B cell (primary cell): ENCODE data around the gene ILK. TPM values are rescaled to one million over a fixed set of nuclear protein-coding genes. Genes with fewer than 3 reads are reported as not detected.
A peak's percentile ranks its signal among the peaks of the same experiment; 100 is the strongest.

Experiments used
- ATAC-seq: fragments of 200-7000 bp; cut with Tn5 transposase; one replicate; pipeline ENCODE4 v1.10.0; 2021; ENCODE audit warnings: low read depth, mild to moderate bottlenecking, moderate number of reproducible peaks, moderate library complexity
- CTCF ChIA-PET: fragments of 350-600 bp; sonication (Branson Sonifier 250); formaldehyde crosslinking; loops from one replicate; lab custom pipeline; 2021; ENCODE audit warnings: antibody characterized with exemption, inconsistent platforms; lab: Charles Lee
- POLR2A ChIA-PET: fragments of 350-600 bp; sonication (Branson Sonifier 250); formaldehyde crosslinking; loops from one replicate; lab custom pipeline; 2021; ENCODE audit warnings: antibody characterized with exemption; lab: Charles Lee
- DNase-seq: peaks from one replicate; pipeline ENCODE4 v3.0.0; 2013
- H2AFZ ChIP-seq: 2 replicates; pipeline ENCODE4 v1.6.1; 2012; ENCODE audit warnings: mild to moderate bottlenecking, low read depth, low read length; ENCODE audit not compliant: insufficient read depth, poor library complexity, severe bottlenecking
- H3K27ac ChIP-seq, 2 donors: 1 replicate in 1 of 2; 2 replicates in 1 of 2; pipeline ENCODE4 v1.5.1; 2012 to 2013; ENCODE audit warnings: low read length in 2 of 2, mild to moderate bottlenecking in 2 of 2, moderate library complexity in 1 of 2
- H3K27me3 ChIP-seq, 4 experiments: fragments of 200-600 bp in 1 of 4; sonication (generic) in 1 of 4; replicated peaks in 1 of 4; 1 replicate in 2 of 4; 2 replicates in 2 of 4; pipeline versions ENCODE4 v1.6.1 to v1.7.0; 2013 to 2016; ENCODE audit warnings: low read length in 3 of 4, mild to moderate bottlenecking in 2 of 4, mixed read lengths in 1 of 4, moderate library complexity in 1 of 4; ENCODE audit not compliant: insufficient read depth in 4 of 4, control insufficient read depth in 3 of 4; ENCODE audit errors: control extremely low read depth in 1 of 4
- H3K36me3 ChIP-seq, 2 experiments: replicated peaks in 1 of 2; 1 replicate in 1 of 2; 2 replicates in 1 of 2; pipeline versions ENCODE4 v1.6.1 to v1.7.1; 2013; ENCODE audit warnings: low read length in 1 of 2; ENCODE audit not compliant: insufficient read depth in 2 of 2, control insufficient read depth in 1 of 2; ENCODE audit errors: control extremely low read depth in 1 of 2, extremely low read depth in 1 of 2
- H3K4me1 ChIP-seq, 2 donors: fragments of 200-600 bp in 1 of 2; sonication (generic) in 1 of 2; 1 replicate in 1 of 2; 2 replicates in 1 of 2; pipeline versions ENCODE4 v1.5.1 to v1.6.1; 2013 to 2017; ENCODE audit warnings: low read length in 2 of 2; ENCODE audit not compliant: control insufficient read depth in 2 of 2, insufficient read depth in 2 of 2
- H3K4me2 ChIP-seq: replicated peaks from 2 replicates; pipeline ENCODE3; 2012; ENCODE audit warnings: mild to moderate bottlenecking, low read depth, low read length; ENCODE audit not compliant: poor library complexity, severe bottlenecking
- H3K4me3 ChIP-seq, 5 experiments: fragments of 200-600 bp in 1 of 5; sonication (generic) in 1 of 5; 1 replicate in 3 of 5; 2 replicates in 2 of 5; pipeline versions ENCODE4 v1.5.1 to v1.7.0; 2011 to 2016; ENCODE audit warnings: low read length in 4 of 5, mild to moderate bottlenecking in 4 of 5, low read depth in 2 of 5, control low read depth in 1 of 5, moderate library complexity in 1 of 5; ENCODE audit not compliant: insufficient read depth in 1 of 5; ENCODE audit errors: control extremely low read depth in 1 of 5, extremely low read depth in 1 of 5
- H3K79me2 ChIP-seq: fragments of 200-600 bp; sonication (generic); one replicate; pipeline ENCODE4 v1.6.0; 2016; ENCODE audit warnings: low read length; ENCODE audit not compliant: control insufficient read depth, insufficient read depth
- H3K9ac ChIP-seq: fragments of 200-600 bp; sonication (generic); 2 replicates; pipeline ENCODE4 v1.6.1; 2017; ENCODE audit warnings: mild to moderate bottlenecking, low read length, moderate library complexity
- H3K9me3 ChIP-seq, 3 donors: one replicate each; pipeline versions ENCODE4 v1.6.1 to v1.7.1; 2013; ENCODE audit warnings: low read length in 2 of 3; ENCODE audit not compliant: control insufficient read depth in 2 of 3, insufficient read depth in 1 of 3; ENCODE audit errors: control extremely low read depth in 1 of 3
- H4K20me1 ChIP-seq: 2 replicates; pipeline ENCODE4 v1.6.0; 2012; ENCODE audit warnings: mild to moderate bottlenecking, low read length; ENCODE audit not compliant: insufficient read depth, control insufficient read depth, poor library complexity, severe bottlenecking
- H3K27ac Mint-ChIP-seq: one replicate; pipeline ENCODE4 v1.8.0; 2021; ENCODE audit warnings: mixed read lengths
- H3K27me3 Mint-ChIP-seq: one replicate; pipeline ENCODE4 v1.8.0; 2021; ENCODE audit warnings: mixed read lengths
- H3K4me1 Mint-ChIP-seq: one replicate; pipeline ENCODE4 v1.8.0; 2021; ENCODE audit warnings: mixed read lengths
- H3K4me3 Mint-ChIP-seq: one replicate; pipeline ENCODE4 v1.8.0; 2021; ENCODE audit warnings: mixed read lengths
- H3K9me3 Mint-ChIP-seq: one replicate; pipeline ENCODE4 v1.8.0; 2022; ENCODE audit warnings: mixed read lengths; ENCODE audit not compliant: insufficient read depth
- CTCF ChIP-seq: fragments of 200-600 bp; IDR thresholded peaks from one replicate; pipeline ENCODE4 v1.8.0; 2022; ENCODE audit warnings: antibody characterized with exemption, mild to moderate bottlenecking
- EZH2 ChIP-seq: IDR thresholded peaks from 2 replicates; pipeline ENCODE4 v1.6.1; 2012; ENCODE audit warnings: borderline replicate concordance, low read depth, mild to moderate bottlenecking, moderate library complexity, low read length; ENCODE audit not compliant: insufficient read depth, poor library complexity, severe bottlenecking
- WGBS: methylation state at CpG from one replicate; pipeline ENCODE4 v1.1.5; 2013; ENCODE audit warnings: missing lambda C conversion rate; ENCODE audit not compliant: insufficient coverage; 5-methylcytosine and 5-hydroxymethylcytosine counted together
- intact Hi-C: fragments of 100-400 bp; cut with micrococcal nuclease; formaldehyde crosslinking; loops from one replicate; pipeline ENCODE4 v1.10.0; 2022
- polyA plus RNA-seq: library from polyadenylated mRNA; depleted of rRNA; stranded (reverse); fragments of >200 nt; gene quantifications from 2 replicates; pipeline ENCODE4 v1.2.3, GENCODE V29; 2012
- total RNA-seq, 2 donors: library from RNA; stranded (reverse); fragments of 120-200 nt in 1 of 2; gene quantifications; 1 replicate in 1 of 2; 2 replicates in 1 of 2; pipeline versions ENCODE4 v1.2.3 to v1.2.4, GENCODE V29; 2013 to 2022

The ILK gene
- total and polyA plus RNA-seq, 2 donors (not counting 1 experiment from before 2014, with no cell fraction given), result 88.5 to 131 TPM

- Histone ChIP-seq H4K20me1 (no peaks in the 10 kb centered on the region), H3K79me2 (no peaks in the 10 kb centered on the region), H2AFZ (peak within 1 kb of the TSS; percentile 71), H3K27ac (no peak within 1 kb of the TSS), H3K4me2 (peak within 1 kb of the TSS; percentile 82), H3K9me3 (no peaks in the 10 kb centered on the region), H3K27me3 (peaks cover 0 to 19% (median 12%) of the 10 kb centered on the region in 4 experiments), H3K9ac (peak within 1 kb of the TSS; percentile 56), H3K4me1 (peaks cover 10 to 12% of the 10 kb centered on the region in 2 donors), H3K4me3 (peak within 1 kb of the TSS in 4 of 5 experiments; percentile 24 to 57 (median 38)), H3K36me3 (no peaks in the 10 kb centered on the region)
- ChIA-PET CTCF (interaction anchor here (1.8 to 2.5 kb wide), 2 partner anchors 11 to 44 kb away, joined by 6 to 14 read pairs; partner anchors contain the start of gene TAF10), POLR2A (interaction anchor here (0.6 kb wide), 1 partner anchor 51 kb away, joined by 4 read pairs; no protein-coding TSS in a partner anchor)
- Mint-ChIP-seq H3K27me3 (peaks cover 13% of the 10 kb centered on the region), H3K4me1 (peaks cover 9% of the 10 kb centered on the region), H3K9me3 (no peaks in the 10 kb centered on the region), H3K27ac (peak within 1 kb of the TSS; percentile 72), H3K4me3 (peak within 1 kb of the TSS; percentile 72)
- TF ChIP-seq EZH2 (peak; percentile 42), CTCF (no peak)
- ATAC-seq (peak; percentile 29), DNase-seq (peak; percentile 38)
- WGBS, result 23% methylated on average over 14 of the region's 56 CpGs
- intact Hi-C loops, result no loop called here
Observed at GRCh38 chr11:6655790-6656583, 52.4 kb downstream of the ILK start, which contains the start of gene DCHS1. DCHS1 (minus strand) TSS chr11:6655809; CDS start chr11:6641613, 14,196 bp downstream.

- Histone ChIP-seq H4K20me1 (no peaks in the 10 kb centered on the region), H3K27ac (no peak overlapping the region), H3K9me3 (no peaks in the 10 kb centered on the region), H3K4me1 (peaks cover 10 to 12% of the 10 kb centered on the region in 2 donors), H3K79me2 (no peaks in the 10 kb centered on the region), H3K4me3 (no peak overlapping the region), H3K27me3 (peaks cover 0 to 19% (median 12%) of the 10 kb centered on the region in 4 experiments), H2AFZ (no peak overlapping the region), H3K36me3 (no peaks in the 10 kb centered on the region), H3K4me2 (no peak overlapping the region), H3K9ac (no peak overlapping the region)
- peak overlapping the region; percentile 72 for H3K4me3 Mint-ChIP-seq
- 85% methylated on average over 3 of the region's 4 CpGs for WGBS
- TF ChIP-seq EZH2, result no peak
- TF ChIP-seq CTCF, result no peak
- DNase-seq (no peak), ATAC-seq (no peak)
- no peaks in the 10 kb centered on the region for H3K9me3 Mint-ChIP-seq
- H3K27me3 Mint-ChIP-seq, result peaks cover 13% of the 10 kb centered on the region
- intact Hi-C loops, result no loop called here
- H3K4me1 Mint-ChIP-seq, result peaks cover 9% of the 10 kb centered on the region
- CTCF ChIA-PET, result interaction anchor here (1.8 to 2.5 kb wide), 2 partner anchors 11 to 44 kb away, joined by 6 to 14 read pairs; partner anchors contain the start of gene TAF10
- POLR2A ChIA-PET, result interaction anchor here (0.6 kb wide), 1 partner anchor 14 kb away, joined by 8 read pairs; no protein-coding TSS in a partner anchor
- H3K27ac Mint-ChIP-seq, result peak overlapping the region; percentile 72
Observed at GRCh38 chr11:6656584-6656915, 53.0 kb downstream of the ILK start.
